WERI-Rb-1 (cell line): ENCODE data around the gene PSTPIP2.

Experiments used
- DNase-seq: peaks from one replicate; pipeline ENCODE4 v3.0.0-alpha.2; 2020
- H3K27ac ChIP-seq: fragments of 250-450 bp; sonication (Bioruptor Pico); 2 replicates; pipeline ENCODE4 v1.5.1; 2020; ENCODE audit warnings: mild to moderate bottlenecking, moderate library complexity
- H3K27me3 ChIP-seq: fragments of 250-450 bp; sonication (Bioruptor Pico); 2 replicates; pipeline ENCODE4 v1.5.1; 2021; ENCODE audit warnings: mild to moderate bottlenecking, low read depth, moderate library complexity; ENCODE audit not compliant: insufficient read depth, severe bottlenecking
- H3K36me3 ChIP-seq: fragments of 250-450 bp; sonication (Bioruptor Pico); 2 replicates; pipeline ENCODE4 v1.5.1; 2020; ENCODE audit warnings: mild to moderate bottlenecking, moderate library complexity
- H3K4me3 ChIP-seq: 2 replicates; pipeline ENCODE4 v1.5.1; 2011; ENCODE audit warnings: low read depth, mild to moderate bottlenecking, control low read depth, low read length
- H3K9me3 ChIP-seq: fragments of 250-450 bp; sonication (Bioruptor Pico); 2 replicates; pipeline ENCODE4 v1.5.1; 2021; ENCODE audit warnings: mild to moderate bottlenecking, moderate library complexity; ENCODE audit not compliant: severe bottlenecking
- TF ChIP-seq, protein P1 (sequence below): IDR thresholded peaks from 2 replicates; pipeline ENCODE4 v1.5.1; 2011; ENCODE audit warnings: low read depth, mild to moderate bottlenecking, control low read depth, inconsistent platforms, low read length

Gene PSTPIP2

DNA sequence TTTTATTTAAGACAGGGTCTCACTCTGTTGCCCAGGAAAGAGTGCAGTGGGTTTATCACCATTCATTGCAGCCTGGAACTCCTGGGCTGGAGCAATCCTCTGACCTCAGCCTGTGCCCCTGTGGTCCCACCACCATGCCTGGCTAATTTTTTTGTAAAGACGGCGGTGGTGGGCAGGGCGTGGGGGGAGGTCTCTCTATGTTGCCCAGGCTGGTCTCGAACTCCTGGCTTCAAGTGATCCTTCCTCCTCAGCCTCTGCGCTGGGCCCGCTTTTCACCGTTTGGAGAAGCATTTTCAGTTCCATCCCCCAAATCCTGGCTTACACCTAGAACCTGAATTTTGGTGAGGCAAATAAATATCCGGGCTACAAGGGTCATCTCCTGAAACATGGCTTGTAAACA lies 27.4 kb upstream of the PSTPIP2 start:
- Histone ChIP-seq H3K9me3 (no peaks in the 10 kb centered on the region), H3K27ac (peak overlapping the region; percentile 99), H3K4me3 (no peak overlapping the region), H3K27me3 (no peaks in the 10 kb centered on the region), H3K36me3 (peaks cover 32% of the 10 kb centered on the region)
- no peak for DNase-seq
- TF ChIP-seq, protein P1, sequence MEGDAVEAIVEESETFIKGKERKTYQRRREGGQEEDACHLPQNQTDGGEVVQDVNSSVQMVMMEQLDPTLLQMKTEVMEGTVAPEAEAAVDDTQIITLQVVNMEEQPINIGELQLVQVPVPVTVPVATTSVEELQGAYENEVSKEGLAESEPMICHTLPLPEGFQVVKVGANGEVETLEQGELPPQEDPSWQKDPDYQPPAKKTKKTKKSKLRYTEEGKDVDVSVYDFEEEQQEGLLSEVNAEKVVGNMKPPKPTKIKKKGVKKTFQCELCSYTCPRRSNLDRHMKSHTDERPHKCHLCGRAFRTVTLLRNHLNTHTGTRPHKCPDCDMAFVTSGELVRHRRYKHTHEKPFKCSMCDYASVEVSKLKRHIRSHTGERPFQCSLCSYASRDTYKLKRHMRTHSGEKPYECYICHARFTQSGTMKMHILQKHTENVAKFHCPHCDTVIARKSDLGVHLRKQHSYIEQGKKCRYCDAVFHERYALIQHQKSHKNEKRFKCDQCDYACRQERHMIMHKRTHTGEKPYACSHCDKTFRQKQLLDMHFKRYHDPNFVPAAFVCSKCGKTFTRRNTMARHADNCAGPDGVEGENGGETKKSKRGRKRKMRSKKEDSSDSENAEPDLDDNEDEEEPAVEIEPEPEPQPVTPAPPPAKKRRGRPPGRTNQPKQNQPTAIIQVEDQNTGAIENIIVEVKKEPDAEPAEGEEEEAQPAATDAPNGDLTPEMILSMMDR = no peak

DNA sequence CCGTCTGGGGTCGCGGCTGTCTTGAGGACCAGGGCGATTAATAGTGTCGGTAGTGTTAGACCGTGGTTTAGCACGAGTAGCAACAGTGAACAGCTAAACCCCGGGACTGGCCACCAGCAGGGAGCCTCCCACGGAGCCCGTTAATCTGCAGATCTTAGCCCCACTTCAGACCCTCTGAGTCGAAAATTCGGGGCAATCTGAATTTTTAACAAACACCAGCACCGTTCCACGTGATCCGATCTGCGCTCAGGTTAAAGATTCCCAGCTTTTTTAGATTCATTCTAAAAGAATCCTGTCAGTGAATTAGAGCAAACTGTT lies 26.5 kb upstream of the PSTPIP2 start:
- Histone ChIP-seq H3K27me3 (no peaks in the 10 kb centered on the region), H3K36me3 (peaks cover 41% of the 10 kb centered on the region), H3K27ac (peak overlapping the region; percentile 99), H3K9me3 (no peaks in the 10 kb centered on the region), H3K4me3 (peak overlapping the region; percentile 83)
- TF ChIP-seq, protein P1 = no peak
- peak; percentile 99 for DNase-seq

DNA sequence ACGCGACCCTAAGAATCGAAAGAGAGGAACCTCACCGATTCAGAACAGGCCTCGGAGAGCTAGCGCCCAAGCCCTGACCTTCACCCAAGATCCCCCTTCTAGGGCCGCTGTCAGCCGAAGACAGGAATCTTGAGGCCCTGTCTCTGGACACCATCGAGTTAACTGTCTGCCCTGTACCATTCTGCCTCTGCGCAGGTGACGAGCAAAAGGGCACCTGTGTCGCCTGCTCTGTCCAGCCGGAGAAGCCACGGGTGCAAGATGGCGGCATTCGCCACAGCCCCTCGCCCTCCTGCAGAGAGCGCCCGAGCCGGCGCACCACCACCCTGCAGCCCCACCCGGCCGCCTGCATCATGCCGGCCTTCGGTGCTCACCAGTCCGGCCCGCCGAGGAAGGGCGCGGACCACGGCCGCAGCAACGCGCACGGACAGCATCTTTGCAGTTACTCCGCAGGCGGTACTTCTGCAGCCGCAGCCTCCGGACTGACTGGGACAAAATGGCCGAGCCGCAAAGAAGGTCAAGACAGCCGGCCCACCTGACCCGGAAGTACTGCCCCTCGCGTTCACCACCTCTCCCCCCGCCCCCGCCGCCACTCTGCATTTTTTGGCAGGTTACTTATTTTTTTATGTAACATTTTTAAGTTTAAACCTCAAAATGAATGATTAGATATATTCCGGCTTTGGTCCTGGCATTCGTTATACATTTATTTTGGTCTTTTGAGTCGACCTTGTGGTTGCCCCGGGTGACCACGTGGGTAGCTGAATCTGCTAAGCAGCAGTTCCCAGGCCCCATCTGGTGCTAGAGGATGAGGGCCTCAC lies 25.9 kb upstream of the PSTPIP2 start, which contains the start of gene ATP5F1A:
Gene ATP5F1A (minus strand): TSS at position 496 of the 815 bp plus-strand sequence. CDS start 65 bp downstream, at position 431.
- peaks cover 47% of the 10 kb centered on the region for H3K36me3 ChIP-seq
- TF ChIP-seq, protein P1 = 0 out of 2 replicates have a peak, but pooled peaks have one; percentile 29

GRCh38 chr18:46097431-46097800 lies 25.4 kb upstream of the PSTPIP2 start:
- peak overlapping the region; percentile 83 for H3K4me3 ChIP-seq
- H3K27me3 ChIP-seq = no peaks in the 10 kb centered on the region
- H3K27ac ChIP-seq = peak overlapping the region; percentile 99
- TF ChIP-seq, protein P1 = no peak
- H3K9me3 ChIP-seq = no peaks in the 10 kb centered on the region
- DNase-seq = no peak
- peaks cover 53% of the 10 kb centered on the region for H3K36me3 ChIP-seq

More for the DNA sequence above, 25.9 kb upstream of the PSTPIP2 start, which contains the start of gene ATP5F1A:
- H3K27ac ChIP-seq = peak within 1 kb of the TSS; percentile 99
- peak within 1 kb of the TSS; percentile 83 for H3K4me3 ChIP-seq
- H3K9me3 ChIP-seq = no peaks in the 10 kb centered on the region
- DNase-seq = peak; percentile 95
- H3K27me3 ChIP-seq = no peaks in the 10 kb centered on the region

DNA sequence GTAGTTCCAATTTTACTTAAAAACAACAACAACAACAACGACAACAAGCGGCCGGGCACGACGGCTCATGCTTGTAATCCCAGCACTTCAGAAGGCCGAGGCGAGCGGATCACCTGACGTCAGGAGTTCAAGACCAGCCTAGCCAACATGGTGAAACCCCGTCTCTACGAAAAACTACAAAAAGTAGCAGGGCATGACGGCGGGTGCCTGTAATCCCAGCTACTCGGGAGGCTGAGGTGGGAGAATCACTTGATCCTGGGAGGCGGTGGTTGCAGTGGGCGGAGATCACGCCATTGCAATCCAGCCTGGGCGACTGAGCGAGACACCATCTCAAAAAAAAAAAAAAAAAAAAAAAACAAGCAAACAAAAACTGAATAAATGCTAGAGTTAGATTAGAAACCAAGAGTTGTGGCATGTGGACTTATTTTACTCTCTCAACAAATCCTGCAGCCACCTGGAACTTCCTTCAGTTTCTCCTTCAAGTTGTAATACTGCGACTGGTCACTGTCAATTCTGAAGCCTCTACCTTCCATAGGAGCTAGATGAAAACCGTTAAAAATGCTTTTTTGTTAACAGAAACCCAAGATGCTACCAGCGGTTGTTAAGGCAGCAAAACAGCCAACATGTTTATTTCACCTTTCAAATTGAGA lies 24.7 kb upstream of the PSTPIP2 start:
- TF ChIP-seq, protein P1 = no peak
- Histone ChIP-seq H3K36me3 (peaks cover 58% of the 10 kb centered on the region), H3K27me3 (no peaks in the 10 kb centered on the region), H3K4me3 (peak overlapping the region; percentile 83), H3K27ac (peak overlapping the region; percentile 99), H3K9me3 (no peaks in the 10 kb centered on the region)
- DNase-seq = peak; percentile 61
